Chondrocyte (in vitro differentiated cells): Measurements from ENCODE around the gene PDXK. TPM values are rescaled to one million over a fixed set of nuclear protein-coding genes. Genes with fewer than 3 reads are reported as not detected.
A peak's percentile ranks its signal among the peaks of the same experiment; 100 is the strongest.

Experiments
- DNase-seq: peaks from one replicate; pipeline ENCODE4 v3.0.0; 2021; ENCODE audit warnings: mixed read lengths, low spot score
- H3K27ac Mint-ChIP-seq: one replicate; pipeline ENCODE4 v1.8.0; 2021; ENCODE audit warnings: mild to moderate bottlenecking, moderate library complexity, mixed read lengths; ENCODE audit not compliant: unreplicated experiment
- H3K27me3 Mint-ChIP-seq: 2 replicates; pipeline ENCODE4 v1.8.0; 2021; ENCODE audit warnings: low read depth, mixed read lengths
- H3K36me3 Mint-ChIP-seq: 2 replicates; pipeline ENCODE4 v1.8.0; 2021; ENCODE audit warnings: low read depth, mixed read lengths
- H3K4me1 Mint-ChIP-seq: 2 replicates; pipeline ENCODE4 v1.8.0; 2021; ENCODE audit warnings: low read depth, mild to moderate bottlenecking, mixed read lengths
- H3K4me3 Mint-ChIP-seq: one replicate; pipeline ENCODE4 v1.8.0; 2021; ENCODE audit warnings: mild to moderate bottlenecking, moderate library complexity, mixed read lengths; ENCODE audit not compliant: unreplicated experiment
- H3K9me3 Mint-ChIP-seq: 2 replicates; pipeline ENCODE4 v1.8.0; 2021; ENCODE audit warnings: low read depth, mixed read lengths
- total RNA-seq: library from RNA; stranded (reverse); gene quantifications from 3 replicates; pipeline ENCODE4 v1.2.1, GENCODE V29; 2021
- TF ChIP-seq, protein P1 (sequence below): fragments of 200-600 bp; sonication (generic); IDR thresholded peaks from 2 replicates; pipeline ENCODE4 v1.5.0; 2021; ENCODE audit warnings: antibody characterized with exemption, mild to moderate bottlenecking, moderate library complexity

The PDXK gene
- total RNA-seq, 1 donor from 2014 or later: 213 TPM

GRCh38 chr21:43758111-43758641 lies 39.2 kb downstream of the PDXK start:
- peak overlapping the region; percentile 84 for H3K27ac Mint-ChIP-seq

GRCh38 chr21:43758811-43759210 lies 39.9 kb downstream of the PDXK start:
- H3K27me3 Mint-ChIP-seq: no peaks in the 10 kb centered on the region
- no peak overlapping the region for H3K4me3 Mint-ChIP-seq
- H3K4me1 Mint-ChIP-seq: peaks cover 18% of the 10 kb centered on the region
- no peak for DNase-seq
- no peaks in the 10 kb centered on the region for H3K9me3 Mint-ChIP-seq
- H3K36me3 Mint-ChIP-seq: peaks cover 23% of the 10 kb centered on the region
- H3K27ac Mint-ChIP-seq: no peak overlapping the region
- TF ChIP-seq, protein P1, sequence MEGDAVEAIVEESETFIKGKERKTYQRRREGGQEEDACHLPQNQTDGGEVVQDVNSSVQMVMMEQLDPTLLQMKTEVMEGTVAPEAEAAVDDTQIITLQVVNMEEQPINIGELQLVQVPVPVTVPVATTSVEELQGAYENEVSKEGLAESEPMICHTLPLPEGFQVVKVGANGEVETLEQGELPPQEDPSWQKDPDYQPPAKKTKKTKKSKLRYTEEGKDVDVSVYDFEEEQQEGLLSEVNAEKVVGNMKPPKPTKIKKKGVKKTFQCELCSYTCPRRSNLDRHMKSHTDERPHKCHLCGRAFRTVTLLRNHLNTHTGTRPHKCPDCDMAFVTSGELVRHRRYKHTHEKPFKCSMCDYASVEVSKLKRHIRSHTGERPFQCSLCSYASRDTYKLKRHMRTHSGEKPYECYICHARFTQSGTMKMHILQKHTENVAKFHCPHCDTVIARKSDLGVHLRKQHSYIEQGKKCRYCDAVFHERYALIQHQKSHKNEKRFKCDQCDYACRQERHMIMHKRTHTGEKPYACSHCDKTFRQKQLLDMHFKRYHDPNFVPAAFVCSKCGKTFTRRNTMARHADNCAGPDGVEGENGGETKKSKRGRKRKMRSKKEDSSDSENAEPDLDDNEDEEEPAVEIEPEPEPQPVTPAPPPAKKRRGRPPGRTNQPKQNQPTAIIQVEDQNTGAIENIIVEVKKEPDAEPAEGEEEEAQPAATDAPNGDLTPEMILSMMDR: no peak

More at GRCh38 chr21:43758111-43758641, 39.2 kb downstream of the PDXK start:
- TF ChIP-seq, protein P1: no peak
- no peaks in the 10 kb centered on the region for H3K9me3 Mint-ChIP-seq
- no peaks in the 10 kb centered on the region for H3K27me3 Mint-ChIP-seq
- H3K36me3 Mint-ChIP-seq: peaks cover 26% of the 10 kb centered on the region
- DNase-seq: no peak
- H3K4me3 Mint-ChIP-seq: peak overlapping the region; percentile 24
- peaks cover 18% of the 10 kb centered on the region for H3K4me1 Mint-ChIP-seq

DNA sequence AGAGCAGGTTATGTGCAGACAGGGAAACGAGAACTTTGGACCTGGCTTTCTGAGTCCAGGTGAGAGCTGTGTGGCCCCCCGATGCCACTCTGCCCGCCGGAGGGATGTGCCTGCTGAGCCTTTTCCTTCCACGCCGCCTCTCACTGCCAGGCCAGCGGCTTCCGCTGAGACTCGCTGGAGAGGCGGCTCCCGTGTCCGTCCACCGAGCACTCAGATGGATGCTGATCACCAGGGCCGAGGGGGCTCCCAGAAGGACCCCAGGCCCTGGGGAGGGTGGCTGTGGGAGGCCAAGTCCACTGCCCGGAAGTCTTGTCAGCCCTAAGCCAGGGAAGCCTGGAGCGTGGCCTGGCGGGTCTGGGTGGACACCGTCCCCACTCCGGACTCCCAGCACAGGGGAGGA lies 40.7 kb downstream of the PDXK start:
- TF ChIP-seq, protein P1: no peak
- Mint-ChIP-seq H3K36me3 (peaks cover 18% of the 10 kb centered on the region), H3K27ac (no peak overlapping the region), H3K9me3 (no peaks in the 10 kb centered on the region), H3K4me3 (no peak overlapping the region), H3K27me3 (no peaks in the 10 kb centered on the region), H3K4me1 (peaks cover 15% of the 10 kb centered on the region)
- DNase-seq: no peak

DNA sequence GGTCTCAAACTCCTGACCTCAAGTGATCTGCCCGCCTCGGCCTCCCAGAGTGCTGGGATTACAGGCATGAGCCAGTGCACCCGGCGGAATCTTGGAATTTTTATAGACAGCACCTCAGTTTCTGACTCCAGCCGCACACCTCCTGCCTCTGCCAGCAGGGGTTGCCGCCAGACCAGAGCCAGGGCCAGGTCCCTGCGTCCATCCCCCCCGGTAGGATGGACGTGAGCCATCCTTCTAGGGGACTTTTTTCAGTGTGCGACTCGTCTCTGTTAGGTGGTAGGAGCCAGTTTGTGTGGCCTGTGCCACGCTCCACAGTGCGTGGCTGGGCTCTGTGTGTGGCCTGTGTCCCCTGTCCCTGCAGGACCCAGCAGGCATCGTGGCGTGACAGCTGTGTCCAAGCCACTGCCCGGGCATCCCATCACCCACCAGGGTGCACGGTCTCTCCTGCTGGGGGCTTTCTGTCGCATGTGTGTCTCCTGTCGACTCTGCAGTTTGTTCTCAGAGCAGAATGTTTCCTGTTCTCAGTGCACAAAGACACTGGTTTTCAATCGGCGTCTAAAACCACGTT lies 41.5 kb downstream of the PDXK start:
- TF ChIP-seq, protein P1: no peak
- Mint-ChIP-seq H3K27me3 (no peaks in the 10 kb centered on the region), H3K36me3 (peaks cover 17% of the 10 kb centered on the region), H3K27ac (peak overlapping the region; percentile 17), H3K4me1 (peaks cover 21% of the 10 kb centered on the region), H3K9me3 (no peaks in the 10 kb centered on the region), H3K4me3 (no peak overlapping the region)
- no peak for DNase-seq

GRCh38 chr21:43761886-43762285 lies 43.0 kb downstream of the PDXK start:
- H3K9me3 Mint-ChIP-seq: no peaks in the 10 kb centered on the region
- TF ChIP-seq, protein P1: no peak
- no peak overlapping the region for H3K27ac Mint-ChIP-seq
- no peak for DNase-seq
- peaks cover 18% of the 10 kb centered on the region for H3K4me1 Mint-ChIP-seq
- H3K36me3 Mint-ChIP-seq: peaks cover 10% of the 10 kb centered on the region
- no peak overlapping the region for H3K4me3 Mint-ChIP-seq
- no peaks in the 10 kb centered on the region for H3K27me3 Mint-ChIP-seq
